KOPT-K1 (cell line): ENCODE data around the gene RNU1-2.
"Not testable (repeated sequence)": the region's sequence is repeated elsewhere in the genome, so short reads cannot be mapped to it uniquely, and the experiment has no call there.

ENCODE experiments used
- H3K27ac ChIP-seq: fragments of 200-600 bp; sonication (generic); 2 replicates; pipeline ENCODE4 v1.5.1; 2016; ENCODE audit warnings: antibody characterized with exemption, mild to moderate bottlenecking, low read depth, low read length; ENCODE audit not compliant: poor library complexity, severe bottlenecking
- H3K36me3 ChIP-seq: fragments of 200-600 bp; sonication (generic); 2 replicates; pipeline ENCODE4 v1.5.1; 2017; ENCODE audit warnings: antibody characterized with exemption, mild to moderate bottlenecking, low read length, moderate library complexity; ENCODE audit not compliant: insufficient read depth
- H3K9me3 ChIP-seq: fragments of 200-600 bp; sonication (generic); 2 replicates; pipeline ENCODE4 v1.5.1; 2017; ENCODE audit warnings: antibody characterized with exemption, low read length, mild to moderate bottlenecking; ENCODE audit not compliant: insufficient read depth, poor library complexity, severe bottlenecking

Gene RNU1-2

DNA sequence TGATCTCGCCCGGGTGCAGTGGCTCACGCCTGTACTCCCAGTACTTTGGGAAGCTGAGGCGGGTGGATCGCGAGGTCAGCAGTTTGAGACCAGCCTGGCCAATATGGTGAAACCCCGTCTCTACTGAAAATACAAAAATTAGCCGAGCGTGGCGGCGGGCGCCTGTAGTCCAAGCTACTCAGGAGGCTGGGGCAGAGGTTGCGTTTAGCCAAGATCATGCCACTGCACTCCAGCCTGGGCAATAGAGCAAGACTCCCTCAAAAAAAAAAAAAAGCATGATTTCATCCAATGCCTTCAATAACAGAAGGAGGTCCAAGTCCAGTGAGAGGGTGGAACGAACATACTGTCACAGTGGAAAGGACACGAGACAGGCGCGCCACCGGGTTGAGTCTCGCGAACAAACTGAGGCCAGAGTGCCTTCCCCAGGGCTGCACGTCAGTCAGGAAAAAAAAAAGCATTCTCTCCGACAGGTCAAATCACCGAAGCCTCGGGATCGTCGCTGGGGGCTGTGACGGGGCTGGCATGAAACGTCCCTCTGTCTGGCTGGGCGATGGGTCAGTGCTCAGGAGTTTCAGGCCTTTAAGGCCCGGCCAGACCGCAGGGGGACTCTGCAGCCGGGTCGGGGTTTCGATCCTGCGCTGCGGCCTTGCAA, 17.5 kb downstream of the RNU1-2 start:
- Histone ChIP-seq H3K27ac (peak overlapping the region; percentile 31), H3K9me3 (no peaks in the 10 kb centered on the region), H3K36me3 (no peaks in the 10 kb centered on the region)

DNA sequence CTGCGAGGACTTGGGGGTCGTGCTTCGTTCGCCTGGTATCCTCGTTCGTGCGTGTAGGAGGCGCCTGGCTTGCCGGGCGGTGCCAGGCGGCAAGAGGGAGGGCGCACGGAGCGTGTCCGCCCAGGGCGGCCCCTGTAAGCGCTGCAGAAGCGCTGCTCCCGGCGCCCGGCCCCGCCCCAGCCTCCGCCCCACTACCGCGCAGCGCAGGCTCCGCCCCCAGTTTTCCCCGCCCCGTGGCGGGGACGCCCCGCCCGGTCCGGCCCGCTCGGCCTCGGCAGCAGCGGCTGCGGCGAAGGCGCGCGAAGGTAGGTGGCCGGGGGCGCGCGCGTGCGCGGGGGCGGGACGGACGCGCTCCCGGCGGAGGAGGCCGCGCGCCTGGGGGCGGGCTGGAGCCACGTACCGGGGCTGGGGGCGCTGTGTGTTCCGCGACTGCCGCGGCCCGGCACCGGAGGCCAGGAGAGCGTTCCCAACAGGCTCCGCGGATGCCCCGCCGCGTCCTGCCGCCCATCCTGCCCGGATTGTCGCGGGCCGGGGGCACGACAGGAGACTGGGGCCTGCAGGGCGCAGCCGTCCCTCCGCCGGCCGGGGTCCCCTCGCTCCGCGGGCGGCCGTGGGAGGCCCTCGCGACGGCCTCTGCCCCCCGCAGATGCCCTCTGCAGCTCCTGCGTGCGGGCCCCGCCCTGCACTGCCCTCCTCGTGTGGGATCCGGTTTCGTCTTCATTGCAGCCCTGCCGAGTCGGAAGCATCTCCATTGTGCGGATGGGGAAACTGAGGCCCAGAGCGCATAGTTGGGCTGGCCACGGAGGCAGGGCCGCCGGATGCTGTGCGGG, 18.3 kb downstream of the RNU1-2 start:
- peak overlapping the region; percentile 41 for H3K27ac ChIP-seq

DNA sequence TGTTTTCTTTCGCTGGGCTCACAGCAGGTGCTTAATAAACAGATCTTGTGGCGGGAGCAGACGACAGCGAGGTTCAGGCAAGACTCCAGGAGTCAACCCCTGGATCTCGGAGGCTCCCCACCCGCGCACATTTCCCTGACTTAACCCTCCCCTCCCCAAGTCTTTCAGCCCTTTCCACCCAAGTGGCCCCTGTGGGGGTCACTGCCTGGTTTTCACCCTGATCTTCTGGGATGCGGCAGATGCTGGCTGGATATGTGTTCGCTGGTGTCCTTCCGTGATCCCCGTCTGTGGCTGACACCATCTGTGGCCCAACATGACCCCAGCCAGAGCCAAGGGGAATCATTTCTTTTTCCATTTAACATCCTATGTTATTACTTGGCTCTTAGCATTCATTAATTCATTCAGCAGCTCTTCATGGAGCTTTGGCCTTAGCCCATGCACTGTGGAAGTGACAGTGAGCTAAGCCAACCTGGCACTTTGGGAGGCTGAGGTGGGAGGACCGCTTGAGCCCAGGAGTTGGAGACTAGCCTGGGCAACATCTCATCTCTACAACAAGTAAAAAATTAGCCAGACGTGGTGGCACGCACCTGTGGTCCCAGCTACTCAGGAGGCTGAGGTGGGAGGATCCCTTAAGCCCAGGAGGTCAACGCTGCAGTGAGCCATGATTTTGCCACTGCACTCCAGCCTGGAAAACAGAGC, 19.3 kb downstream of the RNU1-2 start:
- not testable (repeated sequence) for H3K9me3 ChIP-seq, H3K36me3 ChIP-seq, H3K27ac ChIP-seq

More for the DNA sequence above, 18.3 kb downstream of the RNU1-2 start:
- H3K36me3 ChIP-seq, result no peaks in the 10 kb centered on the region
- no peaks in the 10 kb centered on the region for H3K9me3 ChIP-seq

DNA sequence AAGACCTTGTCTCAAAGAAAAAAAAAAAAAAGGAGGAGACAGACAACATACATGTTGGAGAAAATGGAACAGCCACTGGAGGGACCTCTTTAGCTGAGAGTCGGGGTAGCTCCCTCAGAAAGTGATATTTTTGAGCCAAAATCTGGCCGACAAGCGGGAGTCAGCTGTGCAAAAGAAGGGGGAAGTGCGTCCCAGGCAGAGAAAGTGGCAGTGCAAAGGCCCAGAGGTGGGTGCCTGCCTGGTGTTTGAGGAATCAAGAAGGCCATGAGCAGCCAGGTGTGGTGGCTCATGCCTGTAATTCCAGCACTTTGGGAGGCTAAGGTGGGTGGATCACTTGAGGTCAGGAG, 19.8 kb downstream of the RNU1-2 start:
- Histone ChIP-seq H3K9me3 (no peaks in the 10 kb centered on the region), H3K27ac (no peak overlapping the region)

DNA sequence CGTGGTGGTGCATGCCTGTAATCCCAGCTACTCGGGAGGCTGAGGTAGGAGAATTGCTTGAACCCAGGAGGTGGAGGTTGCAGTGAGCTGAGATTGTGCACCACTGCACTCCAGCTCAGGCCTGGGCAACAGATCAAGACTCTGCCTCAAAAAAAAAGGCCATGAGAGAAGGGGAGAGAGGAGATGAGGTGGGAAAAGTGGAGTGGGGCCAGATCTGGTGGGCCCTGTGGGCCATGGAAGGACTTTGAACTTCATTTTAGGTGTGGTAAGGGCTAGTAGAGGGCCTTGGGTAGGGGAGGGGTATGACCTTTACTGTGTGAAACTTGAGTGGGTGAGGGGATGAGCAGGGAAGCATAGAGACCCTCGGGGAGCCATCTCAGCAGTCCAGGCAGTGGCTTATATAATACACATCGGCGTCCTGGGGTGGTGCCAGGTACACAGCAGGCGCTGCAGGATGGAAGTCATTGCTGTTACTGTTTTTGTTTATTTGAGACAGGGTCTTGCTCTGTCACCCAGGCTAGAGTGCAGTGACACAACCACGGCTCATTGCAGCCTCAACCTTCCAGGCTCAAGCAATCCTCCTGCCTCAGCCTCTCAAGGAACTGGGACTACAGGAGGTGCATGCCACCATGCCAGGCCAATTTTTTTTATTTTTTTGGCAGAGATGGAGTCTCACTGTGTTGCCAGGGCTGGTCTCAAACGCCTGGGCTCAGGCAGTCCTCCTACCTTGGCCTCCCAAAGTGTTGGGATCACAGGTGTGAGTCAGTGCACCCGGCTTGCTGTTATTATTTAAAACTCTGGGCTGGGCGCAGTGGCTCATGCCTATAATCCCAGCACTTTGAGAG, 20.5 kb downstream of the RNU1-2 start:
- not testable (repeated sequence) for H3K27ac ChIP-seq, H3K9me3 ChIP-seq, H3K36me3 ChIP-seq

More for the DNA sequence above, 19.8 kb downstream of the RNU1-2 start:
- no peaks in the 10 kb centered on the region for H3K36me3 ChIP-seq

DNA sequence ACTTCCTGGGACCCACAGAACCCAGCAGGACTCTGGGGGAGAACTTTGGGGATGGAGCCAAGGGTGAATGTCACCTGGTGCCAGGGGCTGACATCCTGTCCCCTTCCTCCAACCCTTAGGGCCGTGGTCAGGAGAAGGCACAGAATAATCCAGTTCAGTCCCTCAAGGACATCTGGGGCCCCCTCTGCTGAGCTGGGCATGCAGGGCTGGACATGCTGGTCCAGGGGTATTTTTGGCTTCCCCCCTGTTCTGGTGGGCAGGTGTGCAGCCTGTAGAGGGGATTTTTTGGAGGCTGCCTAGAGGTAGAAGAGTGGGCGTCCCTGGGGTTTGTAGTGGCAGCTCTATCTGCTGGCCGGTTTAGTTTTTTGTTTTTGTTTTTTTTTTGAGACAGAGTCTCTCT, 22.6 kb downstream of the RNU1-2 start:
- H3K9me3 ChIP-seq, result no peaks in the 10 kb centered on the region
- H3K36me3 ChIP-seq, result no peaks in the 10 kb centered on the region
- no peak overlapping the region for H3K27ac ChIP-seq

DNA sequence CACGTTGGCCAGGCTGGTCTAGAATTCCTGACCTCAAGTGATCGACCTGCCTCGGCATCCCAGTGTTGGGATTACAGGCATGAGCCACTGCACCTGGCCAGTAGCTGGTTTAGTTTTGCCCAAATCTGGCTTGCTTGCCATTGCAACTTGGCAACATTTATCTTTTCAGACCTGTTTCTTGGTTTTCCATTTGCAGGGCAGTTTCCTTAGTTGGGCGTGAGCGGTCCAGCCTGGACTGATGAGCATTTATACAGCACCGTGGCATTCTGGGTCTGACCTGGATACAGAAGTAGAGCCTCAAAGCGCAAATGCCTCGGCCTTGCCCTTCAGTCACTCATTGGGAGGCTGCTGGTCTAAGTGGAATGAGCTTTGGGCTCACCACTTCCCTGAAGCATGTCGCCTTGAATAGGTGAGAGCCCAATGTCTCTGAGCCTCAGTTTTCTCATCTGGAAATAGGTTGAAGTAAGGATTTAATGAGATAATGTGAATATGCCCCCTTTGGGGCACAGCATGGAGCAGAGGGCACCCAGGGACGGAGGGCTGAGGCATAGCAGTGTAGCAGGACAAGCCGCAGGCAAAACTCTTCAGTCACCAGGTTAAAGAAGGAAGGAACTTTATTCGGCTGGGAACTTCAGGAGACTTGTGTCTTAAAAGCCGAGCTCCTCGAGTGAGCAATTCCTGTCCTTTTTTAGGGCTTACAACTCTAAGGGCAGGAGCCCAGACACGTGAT, 23.3 kb downstream of the RNU1-2 start:
- H3K36me3 ChIP-seq, H3K27ac ChIP-seq, H3K9me3 ChIP-seq: not testable (repeated sequence)

DNA sequence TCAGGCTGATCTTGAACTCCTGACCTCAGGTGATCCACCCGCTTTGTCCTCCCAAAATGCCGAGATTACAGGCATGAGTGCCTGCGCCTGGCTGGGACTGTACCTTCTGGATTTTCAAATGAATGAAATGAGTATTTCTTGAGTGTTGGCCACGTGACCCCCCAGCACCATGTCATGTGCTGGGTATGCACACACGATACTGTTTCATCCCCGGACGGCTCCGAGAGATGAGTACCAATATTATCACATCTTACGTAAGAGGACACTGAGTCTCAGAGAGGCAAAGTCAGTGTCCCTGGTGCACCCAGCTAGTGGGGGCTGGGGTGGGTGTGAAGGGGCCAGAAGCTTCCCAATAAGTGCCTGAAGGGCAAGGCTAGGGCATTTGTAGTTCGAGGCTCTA, 25.2 kb downstream of the RNU1-2 start:
- Histone ChIP-seq H3K27ac (no peak overlapping the region), H3K9me3 (no peaks in the 10 kb centered on the region), H3K36me3 (no peaks in the 10 kb centered on the region)

DNA sequence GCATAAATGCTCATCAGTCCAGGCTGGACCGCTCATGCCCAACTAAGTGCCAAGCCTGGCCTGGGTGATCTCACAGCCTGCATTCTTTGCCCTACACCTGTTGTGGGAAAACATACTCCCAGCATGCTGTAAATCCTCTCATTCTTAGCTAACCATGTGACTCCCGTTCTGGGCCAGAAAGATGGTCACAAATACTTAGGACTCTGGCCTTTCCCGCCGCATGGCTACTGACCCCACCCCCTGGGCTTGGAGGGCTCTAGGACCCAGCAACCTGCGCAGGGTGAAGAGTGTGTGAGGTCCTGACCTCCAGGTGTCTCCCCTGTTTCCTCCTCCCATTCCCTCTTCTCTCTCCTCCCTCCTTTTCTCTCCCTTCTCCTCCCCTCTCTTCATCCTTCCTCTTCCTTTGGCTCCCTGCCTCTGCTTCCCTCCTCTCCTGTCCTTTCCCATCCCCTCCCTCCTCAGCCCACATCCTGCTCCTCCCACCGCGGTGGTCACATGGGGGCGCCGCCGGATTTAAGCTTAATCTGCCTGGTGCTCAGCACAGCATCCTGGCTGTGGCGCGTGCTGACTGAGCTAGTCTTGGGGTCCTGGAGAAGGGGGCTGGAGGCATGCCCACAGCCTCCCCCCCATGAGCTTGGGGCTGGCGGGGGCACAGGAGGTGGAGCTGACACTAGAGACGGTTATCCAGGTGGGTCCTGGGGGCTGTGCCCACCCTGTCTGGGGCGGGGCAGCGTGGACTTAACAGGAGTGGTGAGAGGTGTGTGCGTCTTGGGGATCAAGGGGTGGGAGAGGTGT, 25.8 kb downstream of the RNU1-2 start, which contains the start of gene CROCC:
Gene CROCC (plus strand): TSS at position 541 of the 795 bp plus-strand sequence. CDS start 88 bp downstream, at position 629.
- Histone ChIP-seq H3K27ac (peak within 1 kb of the TSS; percentile 50), H3K9me3 (no peaks in the 10 kb centered on the region), H3K36me3 (no peaks in the 10 kb centered on the region)

DNA sequence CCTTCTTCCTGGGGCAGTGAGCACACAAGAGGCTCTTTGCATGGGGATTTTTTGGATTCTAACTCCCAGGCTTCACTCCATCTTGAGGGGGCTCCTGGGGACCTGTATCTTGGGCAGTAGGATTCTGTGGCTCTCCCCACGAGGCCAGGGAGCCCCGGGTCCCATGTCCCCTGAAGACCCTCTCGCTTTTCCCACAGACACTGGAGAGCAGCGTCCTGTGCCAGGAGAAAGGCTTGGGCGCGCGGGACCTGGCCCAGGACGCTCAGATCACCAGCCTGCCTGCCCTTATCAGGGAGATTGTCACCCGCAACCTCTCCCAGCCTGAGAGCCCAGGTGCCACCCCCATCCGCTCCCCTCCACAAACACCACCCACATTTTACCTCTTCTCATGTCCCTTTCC, 26.7 kb downstream of the RNU1-2 start:
- peak overlapping the region; percentile 50 for H3K27ac ChIP-seq
- H3K9me3 ChIP-seq, result no peaks in the 10 kb centered on the region

DNA sequence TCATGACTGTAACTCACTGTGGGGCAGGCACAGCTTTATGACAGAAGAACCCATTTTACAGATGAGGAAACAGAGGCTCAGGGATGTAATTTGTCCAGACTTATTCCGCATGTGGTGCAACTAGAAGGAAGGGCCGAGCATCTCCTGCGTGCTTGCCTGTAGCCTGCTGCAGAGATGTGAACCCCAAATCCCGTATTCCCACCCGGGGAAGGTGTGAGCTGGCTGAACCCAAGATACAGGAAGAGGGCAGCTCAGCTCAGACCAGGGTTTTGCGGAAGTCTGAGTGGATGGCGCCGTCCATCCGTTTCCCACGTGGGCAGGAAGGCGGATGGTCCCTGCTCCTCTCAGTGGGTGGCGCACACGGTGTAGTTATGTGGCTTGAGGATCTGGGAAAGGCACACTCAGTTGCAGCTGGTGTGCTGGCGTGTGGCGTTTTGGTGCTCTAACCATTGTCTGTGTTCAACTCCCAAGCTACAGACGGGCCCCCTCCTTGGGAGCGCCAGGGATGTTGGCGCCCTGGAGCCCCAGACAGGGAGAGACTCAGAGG, 27.2 kb downstream of the RNU1-2 start:
- H3K27ac ChIP-seq, result no peak overlapping the region
- H3K36me3 ChIP-seq, result no peaks in the 10 kb centered on the region
- H3K9me3 ChIP-seq, result no peaks in the 10 kb centered on the region

More for the DNA sequence above, 26.7 kb downstream of the RNU1-2 start:
- H3K36me3 ChIP-seq, result no peaks in the 10 kb centered on the region

DNA sequence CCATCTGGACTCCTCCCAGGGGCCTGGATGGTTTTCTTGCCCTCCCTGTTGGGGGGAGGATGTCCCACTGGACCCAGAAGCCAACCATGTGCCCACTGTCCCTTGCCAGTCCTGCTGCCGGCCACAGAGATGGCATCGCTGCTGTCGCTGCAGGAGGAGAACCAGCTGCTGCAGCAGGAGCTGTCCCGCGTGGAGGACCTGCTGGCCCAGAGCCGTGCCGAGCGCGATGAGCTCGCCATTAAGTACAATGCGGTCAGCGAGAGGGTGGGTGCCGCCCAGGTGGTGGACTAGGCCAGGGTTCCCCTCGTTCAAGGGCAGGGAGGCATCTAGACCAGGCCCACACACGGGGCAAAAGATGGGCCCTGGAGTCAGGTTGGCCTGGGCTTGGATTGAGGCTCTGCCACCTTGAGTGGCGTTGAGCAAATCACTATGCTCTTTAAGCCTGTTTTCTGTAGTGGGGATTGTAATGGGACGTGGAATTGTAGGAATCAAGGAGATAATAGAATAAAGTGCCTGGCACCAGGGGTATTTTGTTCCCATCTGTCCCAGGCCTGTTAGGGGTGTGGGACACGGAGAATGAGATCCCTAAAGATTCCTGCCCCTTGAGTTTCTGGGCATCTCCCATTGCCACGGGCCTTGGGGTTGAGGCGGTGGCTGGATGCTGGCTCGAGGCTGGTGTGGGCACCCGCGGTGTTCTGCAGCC, 28.6 kb downstream of the RNU1-2 start:
- Histone ChIP-seq H3K27ac (no peak overlapping the region), H3K36me3 (no peaks in the 10 kb centered on the region), H3K9me3 (no peaks in the 10 kb centered on the region)

DNA sequence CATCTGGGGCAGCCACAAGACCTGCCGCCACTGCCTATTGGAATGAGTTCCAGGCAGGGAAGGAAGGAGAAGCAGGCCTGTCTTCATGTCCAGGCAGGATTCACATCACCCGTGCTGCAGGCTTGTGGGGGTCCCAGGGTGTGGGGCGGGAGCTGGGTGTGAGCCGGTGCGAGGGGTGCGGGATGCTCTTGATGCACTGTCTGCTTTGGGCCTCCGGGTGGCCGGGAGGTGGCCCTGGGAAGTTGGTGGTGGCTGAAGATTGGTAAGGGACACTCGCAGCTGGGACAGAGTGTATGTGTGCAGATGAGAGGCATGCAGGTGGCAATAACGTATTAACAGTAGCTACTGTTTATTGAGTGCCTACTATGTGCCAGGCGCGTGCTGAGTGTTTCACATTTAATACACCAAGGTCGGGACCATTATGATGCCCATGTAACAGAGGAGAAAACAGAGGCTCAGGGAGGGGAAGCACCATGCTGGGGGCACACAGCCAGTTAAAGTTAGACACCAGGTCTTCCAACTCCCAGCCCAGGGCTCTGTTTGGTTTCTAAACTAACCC, 29.2 kb downstream of the RNU1-2 start:
- Histone ChIP-seq H3K27ac (no peak overlapping the region), H3K9me3 (no peaks in the 10 kb centered on the region), H3K36me3 (no peaks in the 10 kb centered on the region)
